Mesothelial cell of epicardium (in vitro differentiated cells): ENCODE results near the gene TOMM5. TPM values are rescaled to one million over a fixed set of nuclear protein-coding genes. Genes with fewer than 3 reads are reported as not detected.

Experiments
- DNase-seq, 2 experiments: peaks; one replicate each; pipeline ENCODE4 v3.0.0; 2021; ENCODE audit warnings: low spot score in 2 of 2; ENCODE audit not compliant: unreplicated experiment in 2 of 2
- H3K27ac Mint-ChIP-seq: 2 replicates; pipeline ENCODE4 v1.8.0; 2021; ENCODE audit warnings: mixed read lengths
- H3K27me3 Mint-ChIP-seq: 2 replicates; pipeline ENCODE4 v1.8.0; 2021; ENCODE audit warnings: low read depth, mixed read lengths
- H3K36me3 Mint-ChIP-seq: 2 replicates; pipeline ENCODE4 v1.8.0; 2021; ENCODE audit warnings: mixed read lengths
- H3K4me1 Mint-ChIP-seq: 2 replicates; pipeline ENCODE4 v1.8.0; 2021; ENCODE audit warnings: mixed read lengths
- H3K4me3 Mint-ChIP-seq: 2 replicates; pipeline ENCODE4 v1.8.0; 2021; ENCODE audit warnings: mild to moderate bottlenecking, moderate library complexity, mixed read lengths
- H3K9me3 Mint-ChIP-seq: 2 replicates; pipeline ENCODE4 v1.8.0; 2021; ENCODE audit warnings: mixed read lengths
- CTCF ChIP-seq: fragments of 200-600 bp; sonication (generic); IDR thresholded peaks from one replicate; pipeline ENCODE4 v1.5.0; 2021; ENCODE audit warnings: antibody characterized with exemption; ENCODE audit not compliant: unreplicated experiment
- total RNA-seq: library from RNA; stranded (reverse); gene quantifications from 3 replicates; pipeline ENCODE4 v1.2.1, GENCODE V29; 2021

TOMM5 gene
- total RNA-seq, 1 donor from 2014 or later: 83.4 TPM

- DNase-seq: no peak
- Mint-ChIP-seq H3K27me3 (no peaks in the 10 kb centered on the region), H3K9me3 (peaks cover 3% of the 10 kb centered on the region), H3K4me1 (no peaks in the 10 kb centered on the region), H3K27ac (no peak overlapping the region), H3K36me3 (peaks cover 25% of the 10 kb centered on the region), H3K4me3 (no peak overlapping the region)
- TF ChIP-seq CTCF: no peak
These were observed 49.5 kb downstream of the TOMM5 start for GRCh38 chr9:37542895-37543294.

GRCh38 chr9:37542488-37542887 is 49.9 kb downstream of the TOMM5 start:
- Mint-ChIP-seq H3K4me3 (no peak overlapping the region), H3K9me3 (peaks cover 3% of the 10 kb centered on the region), H3K4me1 (no peaks in the 10 kb centered on the region), H3K27me3 (no peaks in the 10 kb centered on the region), H3K27ac (no peak overlapping the region), H3K36me3 (peaks cover 25% of the 10 kb centered on the region)
- TF ChIP-seq CTCF: no peak
- DNase-seq: no peak

DNA sequence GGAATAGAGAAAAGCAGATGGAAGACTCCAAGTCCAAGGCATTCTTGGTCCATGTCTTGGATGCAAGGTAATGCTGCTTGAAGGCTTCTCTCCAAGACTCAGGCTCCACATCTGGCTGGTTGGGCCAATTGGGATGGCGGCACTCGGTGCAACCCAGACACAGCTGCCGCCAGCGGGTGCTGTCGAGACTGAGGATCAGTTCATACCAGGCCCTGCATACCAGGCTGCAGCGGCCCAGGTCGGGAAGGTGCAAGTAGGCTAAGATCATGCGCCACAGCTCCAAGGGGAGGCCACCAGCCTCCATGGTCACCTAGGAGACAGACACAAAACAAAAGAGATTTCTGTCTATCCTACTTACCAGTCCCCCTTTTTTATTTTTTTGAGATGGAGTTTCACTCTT is 50.9 kb downstream of the TOMM5 start:
- Mint-ChIP-seq H3K27ac (no peak overlapping the region), H3K27me3 (no peaks in the 10 kb centered on the region), H3K9me3 (peaks cover 3% of the 10 kb centered on the region), H3K36me3 (peaks cover 24% of the 10 kb centered on the region), H3K4me3 (no peak overlapping the region), H3K4me1 (no peaks in the 10 kb centered on the region)
- no peak for DNase-seq
- TF ChIP-seq CTCF: no peak

- H3K9me3 Mint-ChIP-seq: peaks cover 3% of the 10 kb centered on the region
- no peak overlapping the region for H3K4me3 Mint-ChIP-seq
- no peaks in the 10 kb centered on the region for H3K4me1 Mint-ChIP-seq
- TF ChIP-seq CTCF: no peak
- H3K27ac Mint-ChIP-seq: no peak overlapping the region
- peaks cover 22% of the 10 kb centered on the region for H3K36me3 Mint-ChIP-seq
- H3K27me3 Mint-ChIP-seq: no peaks in the 10 kb centered on the region
- no peak for DNase-seq
These were observed 51.8 kb downstream of the TOMM5 start for GRCh38 chr9:37540634-37541033.

DNA sequence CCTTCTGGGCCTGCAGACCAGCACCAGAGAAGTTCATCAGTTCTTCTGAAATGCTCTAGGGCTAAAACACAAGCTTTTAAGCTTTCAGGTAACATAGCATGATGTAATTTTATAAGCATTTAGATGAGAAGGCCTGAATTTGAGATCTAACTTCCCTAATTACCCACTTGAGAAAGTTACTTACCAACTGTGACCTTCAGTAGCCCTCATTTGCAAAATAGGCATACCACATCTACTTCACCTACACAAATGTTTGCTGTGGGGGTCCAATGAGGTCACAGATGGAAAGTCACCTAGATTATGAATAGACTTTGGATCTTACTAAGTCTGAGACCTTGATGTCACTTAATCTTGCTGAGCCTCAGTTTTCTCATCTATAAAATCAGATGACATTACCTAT is 52.8 kb downstream of the TOMM5 start:
- Mint-ChIP-seq H3K9me3 (no peaks in the 10 kb centered on the region), H3K4me3 (no peak overlapping the region), H3K27ac (no peak overlapping the region), H3K27me3 (no peaks in the 10 kb centered on the region), H3K36me3 (peaks cover 21% of the 10 kb centered on the region), H3K4me1 (no peaks in the 10 kb centered on the region)
- DNase-seq: no peak
- no peak for TF ChIP-seq CTCF

Other genes starting within 250 kb of the TOMM5 start
- 99.5 to 106 TPM (median 102 TPM) in 3 replicates for gene GRHPR, start 169.9 kb downstream of the TOMM5 start, total RNA-seq
- 34.2 to 35.3 TPM (median 35.2 TPM) in 3 replicates for gene ZBTB5, start 127.1 kb downstream of the TOMM5 start, total RNA-seq
- 24.9 to 27.3 TPM (median 26.1 TPM) in 3 replicates for gene POLR1E, start 106.6 kb downstream of the TOMM5 start, total RNA-seq
- 22.0 to 26.6 TPM (median 24.1 TPM) in 3 replicates for gene FBXO10, start 16.2 kb downstream of the TOMM5 start, total RNA-seq
- 0.45 to 0.78 TPM (median 0.50 TPM) in 3 replicates for gene FRMPD1, start 58.4 kb upstream of the TOMM5 start, total RNA-seq
- gene TRMT10B, start 161.2 kb upstream of the TOMM5 start, total RNA-seq: 10.1 to 11.3 TPM (median 11.0 TPM) in 3 replicates
- gene EXOSC3, start 192.5 kb upstream of the TOMM5 start, total RNA-seq: 37.6 to 49.1 TPM (median 38.8 TPM) in 3 replicates
- 30.9 to 32.8 TPM (median 31.4 TPM) in 3 replicates for gene DCAF10, start 208.2 kb upstream of the TOMM5 start, total RNA-seq